ENCODE measurements around the gene FICD. TPM values are rescaled to one million over a fixed set of nuclear protein-coding genes. Genes with fewer than 3 reads are reported as not detected.

FICD gene
- total RNA-seq, 1 experiment from 2014 or later: 10.1 TPM

- no TSS peak for BruUV-seq (replicated peaks)
- ChIA-PET CTCF (no interaction called here), POLR2A (no interaction called here)
- Histone ChIP-seq H3K27me3 (ENCODE audit: control insufficient read depth, insufficient read depth, low read length) (no peaks in the 10 kb centered on the region), H3K36me3 (ENCODE audit: control insufficient read depth, insufficient read depth, low read length) (peaks cover 34% of the 10 kb centered on the region), H3K4me3 (ENCODE audit: low read depth in 2 of 2, low read length in 2 of 2) (no peak overlapping the region), H3K4me1 (ENCODE audit: control insufficient read depth, insufficient read depth, low read length) (no peaks in the 10 kb centered on the region), H3K27ac (ENCODE audit: low read length) (no peak overlapping the region), H3K9me3 (ENCODE audit: control insufficient read depth, insufficient read depth, low read depth, low read length) (no peaks in the 10 kb centered on the region)
- TF ChIP-seq CTCF (IDR thresholded peaks at IDR 0.05): no peak
- no peak for TF ChIP-seq REST (IDR thresholded peaks at IDR 0.05; ENCODE audit: insufficient read depth in 1 of 2, low read depth in 2 of 2, low read length in 1 of 2)
- TF ChIP-seq POLR2AphosphoS5 (IDR thresholded peaks at IDR 0.05; ENCODE audit: low read depth, low read length): no peak
- no peak for TF ChIP-seq SIN3A (IDR thresholded peaks at IDR 0.05; ENCODE audit: borderline replicate concordance, insufficient read depth, low read depth, low read length)
- TF ChIP-seq TCF7L2 (IDR thresholded peaks at IDR 0.05; ENCODE audit: low read depth, low read length): no peak
- no peak for ATAC-seq
- DNase-seq (ENCODE audit: low read depth, low spot score): no peak
- in situ Hi-C loops (cut with HindIII; ENCODE audit: low pct_unique_long_range_greater_than_20kb, low sequenced_read_pairs): no loop called here
- intact Hi-C loops (cut with micrococcal nuclease; ENCODE audit: unreplicated experiment): no loop called here
Observed at GRCh38 chr12:108538616-108539195, 23.6 kb downstream of the FICD start.

- Histone ChIP-seq H3K27me3 (ENCODE audit: control insufficient read depth, insufficient read depth, low read length) (no peaks in the 10 kb centered on the region), H3K9me3 (ENCODE audit: control insufficient read depth, insufficient read depth, low read depth, low read length) (no peaks in the 10 kb centered on the region), H3K4me1 (ENCODE audit: control insufficient read depth, insufficient read depth, low read length) (no peaks in the 10 kb centered on the region), H3K27ac (ENCODE audit: low read length) (no peak overlapping the region), H3K36me3 (ENCODE audit: control insufficient read depth, insufficient read depth, low read length) (peaks cover 36% of the 10 kb centered on the region), H3K4me3 (ENCODE audit: low read depth in 2 of 2, low read length in 2 of 2) (no peak overlapping the region)
- ATAC-seq: no peak
- no peak for DNase-seq (ENCODE audit: low read depth, low spot score)
- TF ChIP-seq CTCF (IDR thresholded peaks at IDR 0.05) (no peak), POLR2AphosphoS5 (IDR thresholded peaks at IDR 0.05; ENCODE audit: low read depth, low read length) (no peak), REST (IDR thresholded peaks at IDR 0.05; ENCODE audit: insufficient read depth in 1 of 2, low read depth in 2 of 2, low read length in 1 of 2) (no peak), SIN3A (IDR thresholded peaks at IDR 0.05; ENCODE audit: borderline replicate concordance, insufficient read depth, low read depth, low read length) (no peak), TCF7L2 (IDR thresholded peaks at IDR 0.05; ENCODE audit: low read depth, low read length) (no peak)
- BruUV-seq (replicated peaks): no TSS peak
- in situ Hi-C loops (cut with HindIII; ENCODE audit: low pct_unique_long_range_greater_than_20kb, low sequenced_read_pairs): no loop called here
- intact Hi-C loops (cut with micrococcal nuclease; ENCODE audit: unreplicated experiment): no loop called here
- CTCF ChIA-PET: no interaction called here
- POLR2A ChIA-PET: no interaction called here
Observed at GRCh38 chr12:108542320-108542719, 27.2 kb downstream of the FICD start.
